GM18861 (cell line): ENCODE measurements around the gene POU3F2.

Experiments
- ATAC-seq: cut with Tn5 transposase; IDR thresholded peaks from one replicate; pipeline ENCODE4 v1.9.1; 2021; ENCODE audit not compliant: unreplicated experiment

POU3F2 gene

GRCh38 chr6:98843271-98844243 is 9.2 kb downstream of the POU3F2 start:
- ATAC-seq = no peak

DNA sequence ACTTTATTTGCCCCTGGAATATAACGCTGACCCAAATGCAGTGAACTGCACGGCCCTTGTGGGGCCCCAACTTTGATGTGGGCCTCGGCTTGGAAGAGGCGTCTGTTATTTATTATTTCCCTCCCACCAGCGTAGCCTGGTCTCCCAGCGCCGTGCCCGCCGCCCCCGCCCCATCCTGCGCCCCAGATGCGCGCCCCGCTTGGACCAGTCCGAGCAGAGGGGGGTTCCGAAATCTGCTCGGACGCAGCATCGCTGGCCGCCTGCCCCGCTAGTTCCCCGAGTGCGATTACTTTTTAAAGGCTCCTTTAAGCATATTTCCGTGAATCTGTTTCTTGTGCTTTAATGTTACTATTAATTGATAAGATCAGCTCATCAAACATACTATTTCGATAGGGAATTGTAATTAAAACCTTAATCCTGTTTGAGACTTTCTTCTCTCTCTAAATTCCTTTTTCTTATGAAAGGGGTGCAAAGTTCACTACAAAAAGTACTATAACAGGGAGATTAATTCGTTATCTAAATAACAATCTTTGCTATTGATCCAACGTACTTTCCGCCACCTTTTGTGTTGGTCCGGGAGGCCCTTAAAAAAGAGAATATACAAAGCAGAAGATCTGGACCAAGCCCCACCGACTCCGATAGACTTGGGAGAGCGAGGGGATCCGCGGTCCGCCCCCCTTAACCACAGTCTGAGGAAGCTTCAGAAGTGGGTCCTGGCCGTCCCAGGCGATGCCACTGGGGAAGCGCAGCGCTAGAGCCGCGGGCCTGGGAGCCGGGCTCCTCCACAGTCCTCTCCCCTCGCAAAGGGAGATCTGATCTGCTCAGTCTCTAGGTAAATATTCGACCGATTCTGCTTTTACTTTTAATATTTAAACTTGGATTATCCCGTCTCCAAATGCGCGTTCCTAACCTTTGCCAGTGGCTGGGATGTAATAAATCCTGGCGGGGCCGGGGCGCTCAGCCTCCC is 10.2 kb downstream of the POU3F2 start:
- ATAC-seq = no peak

GRCh38 chr6:98845211-98846020 is 11.0 kb downstream of the POU3F2 start:
- peak; percentile 61 for ATAC-seq

GRCh38 chr6:98846021-98846380 is 11.6 kb downstream of the POU3F2 start:
- no peak for ATAC-seq

- no peak for ATAC-seq
These were observed 13.0 kb downstream of the POU3F2 start for GRCh38 chr6:98847416-98847778.

DNA sequence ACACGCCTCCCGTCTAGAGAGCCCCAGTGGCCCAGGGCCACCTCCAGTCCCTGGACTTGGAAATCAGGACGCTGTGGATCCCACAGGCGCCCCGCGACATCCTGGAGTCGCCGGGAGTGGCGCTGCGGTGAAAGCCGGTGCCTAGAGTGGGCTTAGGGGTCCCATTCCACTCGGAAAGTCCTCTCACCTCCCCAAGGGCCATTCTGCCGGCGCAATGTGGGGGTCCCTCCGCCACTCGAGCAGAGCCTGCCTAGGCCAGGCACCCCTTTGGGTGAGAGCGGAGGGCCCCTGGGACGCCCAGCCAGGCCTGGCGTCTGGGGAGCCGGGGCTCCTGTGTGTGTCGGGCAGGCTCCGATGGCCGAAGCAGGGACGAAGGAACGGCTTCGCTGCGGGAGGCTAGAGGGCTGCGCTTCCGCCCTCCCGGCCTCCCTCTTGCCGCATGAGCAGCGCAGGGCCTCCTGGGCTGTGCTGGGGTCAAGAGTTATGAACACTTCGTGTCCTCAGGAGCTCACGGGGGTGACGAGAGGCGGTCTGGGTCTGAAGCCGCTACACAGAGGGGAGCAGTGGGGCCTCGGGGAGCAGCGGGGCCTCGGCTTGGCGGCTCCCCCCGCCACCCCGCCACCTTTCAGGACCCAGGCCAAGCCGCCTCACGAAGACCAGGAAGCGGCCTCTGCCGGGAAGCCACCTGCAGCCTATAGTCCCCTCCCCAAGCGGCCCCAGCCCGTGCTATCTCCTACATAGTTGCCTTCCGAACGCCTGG is 13.6 kb downstream of the POU3F2 start:
- ATAC-seq = peak; percentile 42

DNA sequence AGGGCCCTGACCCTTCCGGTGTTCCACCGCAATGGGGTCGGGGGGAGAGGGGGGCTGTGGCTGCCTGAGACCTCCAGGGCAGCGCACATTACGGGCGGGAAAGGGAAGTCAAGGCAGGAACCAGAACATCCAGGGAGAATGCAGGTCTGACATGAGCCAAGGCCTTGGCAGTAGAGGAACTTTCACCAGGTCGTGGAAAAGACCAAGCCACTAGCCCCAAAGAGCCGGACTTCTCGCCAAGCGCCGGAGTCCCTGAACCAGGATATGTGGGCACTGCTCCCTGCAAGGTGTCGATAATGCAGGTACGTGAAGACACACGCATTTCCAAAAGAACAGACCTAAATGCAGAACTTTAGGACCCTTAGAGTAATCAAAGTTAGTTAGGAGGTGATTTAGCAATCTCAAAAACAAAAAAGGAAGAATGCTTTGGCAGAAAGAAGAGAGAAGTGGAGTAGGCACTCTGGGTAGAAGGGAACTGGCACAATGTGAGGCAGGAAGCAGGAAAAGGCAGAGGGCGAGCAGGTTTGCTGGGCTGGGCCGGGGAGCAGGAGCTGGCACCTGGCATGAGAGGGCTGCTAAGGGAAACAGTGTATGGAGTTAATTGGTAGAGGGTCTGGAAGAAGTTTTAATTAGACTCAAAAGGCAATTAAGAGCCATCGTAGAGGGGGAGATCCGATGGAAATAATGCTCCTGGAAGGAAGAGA is 14.3 kb downstream of the POU3F2 start:
- ATAC-seq = no peak

GRCh38 chr6:98864497-98864896 is 30.1 kb downstream of the POU3F2 start:
- ATAC-seq = no peak

GRCh38 chr6:98871057-98871456 is 36.7 kb downstream of the POU3F2 start:
- no peak for ATAC-seq

- ATAC-seq = no peak
These were observed 37.4 kb downstream of the POU3F2 start for GRCh38 chr6:98871821-98872220.

- ATAC-seq = no peak
These were observed 41.0 kb downstream of the POU3F2 start for GRCh38 chr6:98875375-98875774.

GRCh38 chr6:98877250-98877649 is 42.9 kb downstream of the POU3F2 start:
- no peak for ATAC-seq

- ATAC-seq = peak; percentile 93
These were observed 46.1 kb downstream of the POU3F2 start for GRCh38 chr6:98880486-98880885.

DNA sequence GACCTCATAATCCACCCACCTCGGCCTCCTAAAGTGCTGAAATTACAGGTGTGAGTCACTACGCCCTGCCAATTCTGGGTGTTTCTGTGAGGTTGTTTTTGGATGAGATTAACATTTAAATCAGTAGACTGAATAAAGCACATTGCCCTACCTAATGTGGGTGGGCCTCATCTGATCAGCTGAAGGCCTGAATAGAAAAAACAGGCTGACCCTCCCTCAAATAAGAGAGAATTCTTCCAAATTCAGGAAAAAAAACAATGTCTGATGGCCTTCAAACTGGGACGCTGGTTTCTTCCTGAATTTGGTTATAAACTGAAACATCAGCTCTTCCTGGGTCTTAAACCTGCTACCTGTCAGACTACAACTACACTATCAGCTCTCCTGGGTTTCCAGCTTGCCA is 51.0 kb downstream of the POU3F2 start:
- no peak for ATAC-seq

DNA sequence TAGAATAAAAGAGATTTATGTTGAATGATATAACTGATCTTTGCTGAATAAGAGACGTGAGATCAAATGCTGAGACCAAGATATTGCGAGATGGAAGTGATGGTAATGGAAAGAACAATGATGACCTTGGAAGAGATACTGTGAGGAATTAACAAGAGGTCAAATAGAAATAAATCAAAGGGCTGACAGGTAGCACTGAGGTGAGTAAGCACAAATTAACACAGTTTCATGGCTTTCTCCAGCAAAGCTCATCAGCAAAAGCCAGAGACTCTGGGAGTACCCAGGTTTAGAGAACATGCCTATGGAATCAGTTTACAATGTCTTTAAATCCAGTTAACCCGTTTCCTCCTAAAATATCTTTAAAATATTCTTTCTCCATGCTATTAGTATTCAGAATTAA is 53.3 kb downstream of the POU3F2 start:
- ATAC-seq = no peak
